H9 (cell line): ENCODE results near the gene ANKRD50. TPM values are rescaled to one million over a fixed set of nuclear protein-coding genes. Genes with fewer than 3 reads are reported as not detected.

Source experiments
- DNase-seq: peaks from one replicate; pipeline ENCODE4 v3.0.0-alpha.2; 2017
- H2AFZ ChIP-seq: one replicate; pipeline ENCODE4 v1.6.1; 2013; ENCODE audit warnings: mild to moderate bottlenecking, low read length, control low read depth, moderate library complexity
- H2AK5ac ChIP-seq: 2 replicates; pipeline ENCODE4 v1.6.1; 2013; ENCODE audit warnings: low read length, control low read depth, mixed read lengths; ENCODE audit not compliant: insufficient read length
- H2BK120ac ChIP-seq: one replicate; pipeline ENCODE4 v1.6.1; 2013; ENCODE audit warnings: low read depth, mild to moderate bottlenecking, low read length, control low read depth, inconsistent platforms; ENCODE audit not compliant: poor library complexity, severe bottlenecking
- H2BK12ac ChIP-seq: 2 replicates; pipeline ENCODE4 v1.6.1; 2013; ENCODE audit warnings: low read length, control low read depth, mixed read lengths, low read depth; ENCODE audit not compliant: insufficient read length
- H2BK15ac ChIP-seq: 2 replicates; pipeline ENCODE4 v1.6.1; 2013; ENCODE audit warnings: low read depth, low read length, control low read depth
- H2BK20ac ChIP-seq: one replicate; pipeline ENCODE4 v1.6.1; 2013; ENCODE audit warnings: low read depth, mild to moderate bottlenecking, low read length, control low read depth, inconsistent platforms; ENCODE audit not compliant: poor library complexity, severe bottlenecking
- H2BK5ac ChIP-seq: 2 replicates; pipeline ENCODE4 v1.6.1; 2013; ENCODE audit warnings: low read length, control low read depth, mixed read lengths; ENCODE audit not compliant: insufficient read length
- H3K14ac ChIP-seq: 2 replicates; pipeline ENCODE4 v1.6.1; 2013; ENCODE audit warnings: low read length, control low read depth; ENCODE audit not compliant: insufficient read depth
- H3K18ac ChIP-seq: 2 replicates; pipeline ENCODE4 v1.6.1; 2013; ENCODE audit warnings: low read depth, mild to moderate bottlenecking, mixed read lengths, low read length, control low read depth; ENCODE audit not compliant: insufficient read length
- H3K23ac ChIP-seq: 2 replicates; pipeline ENCODE4 v1.6.1; 2013; ENCODE audit warnings: low read length, control low read depth, mixed read lengths, low read depth; ENCODE audit not compliant: insufficient read length
- H3K23me2 ChIP-seq: 2 replicates; pipeline ENCODE4 v1.6.1; 2013; ENCODE audit warnings: low read depth, mild to moderate bottlenecking, mixed read lengths, low read length, control low read depth; ENCODE audit not compliant: insufficient read length, poor library complexity, severe bottlenecking
- H3K27ac ChIP-seq: 2 replicates; pipeline ENCODE4 v1.5.1; 2013; ENCODE audit warnings: low read length, control low read depth, mixed read lengths, low read depth; ENCODE audit not compliant: insufficient read length
- H3K27me3 ChIP-seq: 2 replicates; pipeline ENCODE4 v1.6.1; 2013; ENCODE audit warnings: low read length, control low read depth, inconsistent platforms; ENCODE audit not compliant: insufficient read depth
- H3K4ac ChIP-seq: 2 replicates; pipeline ENCODE4 v1.6.1; 2013; ENCODE audit warnings: low read depth, mild to moderate bottlenecking, control low read depth, inconsistent platforms, low read length, moderate library complexity
- H3K4me1 ChIP-seq: 2 replicates; pipeline ENCODE4 v1.6.1; 2013; ENCODE audit warnings: low read length, control low read depth, inconsistent platforms; ENCODE audit not compliant: insufficient read depth
- H3K4me2 ChIP-seq: 2 replicates; pipeline ENCODE4 v1.6.1; 2013; ENCODE audit warnings: low read length, control low read depth, mixed read lengths; ENCODE audit not compliant: insufficient read length, insufficient read depth
- H3K56ac ChIP-seq: 2 replicates; pipeline ENCODE4 v1.6.1; 2013; ENCODE audit warnings: low read depth, mild to moderate bottlenecking, mixed read lengths, low read length, control low read depth; ENCODE audit not compliant: insufficient read length
- H3K79me1 ChIP-seq: 2 replicates; pipeline ENCODE4 v1.6.1; 2013; ENCODE audit warnings: low read depth, mild to moderate bottlenecking, moderate library complexity, low read length, control low read depth, inconsistent platforms; ENCODE audit not compliant: insufficient read depth, poor library complexity, severe bottlenecking
- H3K79me2 ChIP-seq: 2 replicates; pipeline ENCODE4 v1.6.1; 2013; ENCODE audit warnings: low read length, control low read depth, inconsistent platforms; ENCODE audit not compliant: insufficient read depth
- H3K9ac ChIP-seq: 2 replicates; pipeline ENCODE4 v1.6.1; 2013; ENCODE audit warnings: low read length, control low read depth, mixed read lengths; ENCODE audit not compliant: insufficient read length; ENCODE audit errors: extremely low read depth
- H3K9me3 ChIP-seq: one replicate; pipeline ENCODE4 v1.6.1; 2013; ENCODE audit warnings: low read depth, low read length, inconsistent platforms; ENCODE audit not compliant: control insufficient read depth
- H3T11ph ChIP-seq: one replicate; pipeline ENCODE4 v1.6.1; 2013; ENCODE audit warnings: mild to moderate bottlenecking, low read length, control low read depth, inconsistent platforms
- H4K20me1 ChIP-seq: one replicate; pipeline ENCODE4 v1.6.1; 2013; ENCODE audit not compliant: control insufficient read depth, insufficient read length, insufficient read depth
- H4K5ac ChIP-seq: 2 replicates; pipeline ENCODE4 v1.6.1; 2013; ENCODE audit warnings: low read depth, mild to moderate bottlenecking, mixed read lengths, low read length, control low read depth; ENCODE audit not compliant: insufficient read length
- H4K8ac ChIP-seq: replicated peaks from 2 replicates; pipeline ENCODE4 v1.6.1; 2013; ENCODE audit warnings: low read length, control low read depth, mixed read lengths, low read depth; ENCODE audit not compliant: insufficient read length
- H4K91ac ChIP-seq: 2 replicates; pipeline ENCODE4 v1.6.1; 2013; ENCODE audit warnings: low read depth, mild to moderate bottlenecking, moderate library complexity, mixed read lengths, low read length, control low read depth; ENCODE audit not compliant: insufficient read length
- H3K27ac Mint-ChIP-seq, 3 experiments: 2 replicates in 2 of 3; 3 replicates in 1 of 3; pipeline ENCODE4 v1.8.0; 2020 to 2021; ENCODE audit warnings: mixed read lengths in 3 of 3, mild to moderate bottlenecking in 1 of 3, moderate library complexity in 1 of 3
- H3K27me3 Mint-ChIP-seq: 2 replicates; pipeline ENCODE4 v1.8.0; 2021; ENCODE audit warnings: low read depth, mild to moderate bottlenecking, moderate library complexity, mixed read lengths
- H3K36me3 Mint-ChIP-seq, 3 experiments: 2 replicates in 2 of 3; 3 replicates in 1 of 3; pipeline ENCODE4 v1.8.0; 2020 to 2021; ENCODE audit warnings: low read depth in 3 of 3, mixed read lengths in 3 of 3; ENCODE audit not compliant: insufficient read depth in 1 of 3
- H3K4me1 Mint-ChIP-seq, 2 experiments: 2 replicates each; pipeline ENCODE4 v1.8.0; 2020; ENCODE audit warnings: mixed read lengths in 2 of 2
- H3K4me3 Mint-ChIP-seq, 2 experiments: 2 replicates in 1 of 2; 3 replicates in 1 of 2; pipeline ENCODE4 v1.8.0; 2020 to 2021; ENCODE audit warnings: mild to moderate bottlenecking in 2 of 2, mixed read lengths in 2 of 2, moderate library complexity in 1 of 2
- H3K9me3 Mint-ChIP-seq, 2 experiments: 2 replicates in 1 of 2; 3 replicates in 1 of 2; pipeline ENCODE4 v1.8.0; 2020; ENCODE audit warnings: mild to moderate bottlenecking in 2 of 2, mixed read lengths in 2 of 2, moderate library complexity in 1 of 2
- CTCF ChIP-seq: fragments of 200-600 bp; sonication (generic); conservative IDR thresholded peaks from 3 replicates; pipeline ENCODE4 v1.8.0; 2021; ENCODE audit warnings: antibody characterized with exemption, mild to moderate bottlenecking
- WGBS: extraction: QIAGEN DNeasy Blood & Tissue Kit; methylation state at CpG from one replicate; pipeline ENCODE4 v1.1.7; 2013; ENCODE audit warnings: missing lambda C conversion rate, low lambda C conversion rate, mixed read lengths; ENCODE audit not compliant: insufficient read length; ENCODE audit errors: extremely low coverage; 5-methylcytosine and 5-hydroxymethylcytosine counted together
- total RNA-seq: library from RNA; stranded (reverse); gene quantifications from 2 replicates; pipeline ENCODE4 v1.2.1, GENCODE V29; 2021

ANKRD50 gene
- total RNA-seq, 1 experiment from 2014 or later, result 30.1 TPM

DNA sequence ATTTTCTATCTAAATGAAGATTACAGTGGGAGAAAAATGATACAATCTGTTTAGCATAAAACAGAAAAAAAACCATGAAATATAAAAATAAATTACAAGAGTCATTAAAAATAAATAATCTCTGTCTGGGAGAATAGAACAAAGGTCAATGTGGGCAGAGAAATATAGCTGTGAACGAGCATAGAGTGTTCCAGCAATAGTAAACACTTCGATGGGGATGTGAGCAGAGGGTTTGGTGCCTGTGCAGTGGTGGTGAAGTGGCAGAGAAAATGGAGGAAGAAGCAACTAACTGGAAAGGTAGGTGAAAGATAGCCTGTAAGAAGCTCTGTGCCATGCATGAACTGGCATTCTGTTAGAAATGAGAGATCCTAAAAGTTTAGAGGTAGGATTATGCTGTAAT is 64.9 kb downstream of the ANKRD50 start:
- DNase-seq, result no peak
- H2BK20ac ChIP-seq, result no peak overlapping the region
- no peaks in the 10 kb centered on the region for H3K79me1 ChIP-seq
- H3K4me1 ChIP-seq, result no peaks in the 10 kb centered on the region
- H3K9ac ChIP-seq, result no peak overlapping the region
- no peak overlapping the region for H3K14ac ChIP-seq
- no peak overlapping the region for H4K91ac ChIP-seq
- H3K4ac ChIP-seq, result no peak overlapping the region
- no peak overlapping the region for H3K18ac ChIP-seq
- H4K5ac ChIP-seq, result no peak overlapping the region
- H3K9me3 ChIP-seq, result no peaks in the 10 kb centered on the region
- no peak overlapping the region for H3K27ac ChIP-seq
- no peaks in the 10 kb centered on the region for H3K27me3 ChIP-seq
- no peaks in the 10 kb centered on the region for H3K79me2 ChIP-seq
- no peak overlapping the region for H2BK12ac ChIP-seq
- peaks cover 24 to 26% of the 10 kb centered on the region in 2 experiments for H3K4me1 Mint-ChIP-seq
- H4K8ac ChIP-seq, result no peak overlapping the region
- no peak overlapping the region for H2BK15ac ChIP-seq
- H3K36me3 Mint-ChIP-seq, result peaks cover 5 to 9% (median 5%) of the 10 kb centered on the region in 3 experiments
- TF ChIP-seq CTCF, result no peak
- no peak overlapping the region for H3T11ph ChIP-seq
- H2AFZ ChIP-seq, result no peak overlapping the region
- no peaks in the 10 kb centered on the region for H3K23me2 ChIP-seq
- no peak overlapping the region for H3K27ac Mint-ChIP-seq
- H3K9me3 Mint-ChIP-seq, result no peaks in the 10 kb centered on the region
- no peaks in the 10 kb centered on the region for H3K27me3 Mint-ChIP-seq
- WGBS, result no CpG with 5 or more reads among the region's 2 CpGs
- H2BK120ac ChIP-seq, result no peak overlapping the region
- no peak overlapping the region for H2AK5ac ChIP-seq
- no peak overlapping the region for H2BK5ac ChIP-seq
- no peak overlapping the region for H3K4me3 Mint-ChIP-seq
- H3K23ac ChIP-seq, result no peak overlapping the region
- H4K20me1 ChIP-seq, result no peaks in the 10 kb centered on the region
- H3K4me2 ChIP-seq, result no peak overlapping the region
- H3K56ac ChIP-seq, result no peak overlapping the region
